Activated CD8-positive, alpha-beta memory T cell treated with anti-CD3 and anti-CD28 coated beads for 1 hour (primary cell): ENCODE measurements around the gene HGFAC.

Experiments used
- DNase-seq, 2 donors: peaks; one replicate each; pipeline ENCODE4 v3.0.0-alpha.2; 2020; ENCODE audit warnings: low read depth in 1 of 2; ENCODE audit errors: extremely low read depth in 1 of 2

The HGFAC gene

DNA sequence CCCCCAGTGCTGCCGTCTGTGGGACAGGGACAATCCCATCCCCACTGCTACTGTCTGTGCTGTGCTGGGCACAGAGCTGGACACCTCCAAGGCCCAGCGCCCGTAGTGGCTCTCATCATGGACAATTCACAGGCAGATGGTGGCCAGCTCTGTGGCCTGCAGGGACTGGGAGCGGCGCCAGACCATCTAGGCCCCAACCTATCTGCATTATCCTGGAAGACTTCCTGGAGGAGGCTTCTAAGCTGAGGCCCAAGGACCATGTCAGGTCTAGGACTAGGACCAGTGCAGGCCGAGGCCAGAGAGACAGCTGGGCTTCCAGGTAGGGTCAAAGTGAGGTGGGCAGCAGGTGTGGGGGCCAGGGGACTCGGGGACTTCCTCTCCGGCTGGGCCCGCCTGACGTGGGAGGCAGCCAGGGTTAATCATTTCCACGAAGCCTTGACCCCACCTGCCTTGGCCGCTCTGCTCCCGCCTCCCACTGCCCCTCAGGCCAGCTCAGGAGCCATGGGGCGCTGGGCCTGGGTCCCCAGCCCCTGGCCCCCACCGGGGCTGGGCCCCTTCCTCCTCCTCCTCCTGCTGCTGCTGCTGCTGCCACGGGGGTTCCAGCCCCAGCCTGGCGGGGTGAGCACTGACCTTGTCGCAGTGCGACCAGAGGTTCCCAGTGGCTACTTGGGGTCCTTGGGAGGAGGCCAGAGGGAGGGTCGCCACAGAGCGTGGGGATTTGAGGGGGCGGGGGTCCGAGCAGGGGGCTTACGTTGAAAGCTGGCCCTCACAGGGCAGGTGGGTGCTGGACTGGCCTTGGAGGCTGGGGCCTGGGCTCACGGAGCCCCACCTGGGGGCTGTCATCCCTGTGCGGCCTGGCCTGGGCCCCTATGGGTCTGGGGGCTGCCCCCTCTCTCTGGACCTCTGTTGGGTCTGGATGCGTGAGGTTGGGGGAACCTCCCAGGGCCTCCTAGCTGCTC lies at the start of gene HGFAC:
Gene HGFAC, plus strand, starts transcription at position 468 of the 959 bp plus-strand sequence. Its CDS starts 34 bp downstream, at position 502.
- DNase-seq, result no peak

DNA sequence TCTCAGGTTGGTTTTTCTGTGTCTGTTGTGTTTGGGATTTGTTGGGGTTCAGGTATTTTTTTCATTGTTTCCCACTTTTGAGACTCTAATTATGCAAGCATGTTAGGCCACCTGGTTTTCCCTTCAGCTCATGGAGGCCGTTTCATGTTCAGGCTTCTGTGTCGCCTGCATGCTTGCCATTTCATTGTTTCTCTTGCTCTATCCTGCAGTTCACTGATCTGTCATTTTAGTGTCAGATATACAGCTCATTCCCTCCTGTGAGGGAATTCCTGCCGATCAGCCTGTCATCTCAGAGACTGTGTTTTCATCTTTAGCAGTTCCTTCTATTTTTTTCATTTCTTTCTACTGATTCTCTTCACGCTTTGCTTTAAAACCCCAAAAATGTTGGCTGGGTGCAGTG lies 49.4 kb upstream of the HGFAC start:
- DNase-seq, result no peak

DNA sequence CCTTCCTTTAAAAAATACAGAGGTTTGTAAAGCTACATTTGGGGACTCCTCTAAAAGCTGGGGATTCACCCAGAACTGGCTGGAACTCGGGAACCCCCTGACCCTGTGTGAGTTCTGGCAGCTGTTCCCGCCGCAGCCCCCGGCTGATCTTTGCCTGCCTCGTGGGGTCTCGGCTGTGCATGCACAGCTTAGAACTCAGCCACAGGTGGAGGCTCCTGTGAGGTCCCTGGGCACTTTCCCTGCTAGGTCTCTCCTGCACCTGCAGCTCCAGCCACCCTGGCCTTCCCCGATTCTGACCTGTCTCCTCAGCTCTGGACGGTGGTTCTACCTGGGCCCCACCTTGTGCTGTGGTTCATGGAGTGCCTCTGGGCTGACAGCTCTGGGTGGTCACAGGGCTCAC lies 48.6 kb upstream of the HGFAC start:
- DNase-seq, result no peak

DNA sequence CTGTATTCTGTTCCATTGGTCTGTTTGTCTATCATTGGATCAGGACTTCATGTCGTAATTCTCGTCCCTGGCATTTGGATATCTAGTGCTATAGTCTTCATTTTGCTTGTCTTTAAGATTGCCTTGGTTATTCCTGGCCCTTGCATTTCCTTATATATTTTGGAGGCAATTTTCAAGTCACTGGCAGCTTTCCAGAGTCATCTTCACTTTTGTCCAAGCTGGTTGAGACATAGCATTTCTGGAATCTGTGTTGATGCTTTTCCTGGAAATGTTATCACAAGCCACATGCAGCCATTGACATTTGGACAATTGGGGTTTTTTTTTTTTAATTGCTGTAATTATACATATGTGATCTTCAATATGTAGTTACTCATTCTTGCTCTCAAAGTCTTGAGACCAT lies 45.2 kb upstream of the HGFAC start:
- DNase-seq, result no peak

DNA sequence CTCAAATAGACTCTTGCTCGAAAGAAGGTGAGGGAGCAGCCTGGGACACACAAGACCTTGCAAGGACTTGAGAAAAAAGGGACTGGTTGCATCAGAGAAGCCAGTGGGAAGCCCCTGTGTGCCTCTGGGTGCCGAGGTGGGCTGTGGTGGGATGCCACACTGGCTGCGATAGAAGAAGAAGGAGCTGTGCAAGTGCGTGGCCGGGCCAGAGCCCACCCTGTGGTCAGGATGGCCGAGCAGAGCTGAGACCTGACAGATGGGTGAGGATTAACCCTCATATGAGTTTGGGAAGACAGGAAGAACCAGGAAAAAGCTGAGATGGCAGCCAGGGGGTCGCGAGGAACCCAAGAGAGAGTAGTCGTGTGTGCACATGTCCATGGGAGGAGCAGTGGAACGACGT lies 44.6 kb upstream of the HGFAC start:
- no peak for DNase-seq

DNA sequence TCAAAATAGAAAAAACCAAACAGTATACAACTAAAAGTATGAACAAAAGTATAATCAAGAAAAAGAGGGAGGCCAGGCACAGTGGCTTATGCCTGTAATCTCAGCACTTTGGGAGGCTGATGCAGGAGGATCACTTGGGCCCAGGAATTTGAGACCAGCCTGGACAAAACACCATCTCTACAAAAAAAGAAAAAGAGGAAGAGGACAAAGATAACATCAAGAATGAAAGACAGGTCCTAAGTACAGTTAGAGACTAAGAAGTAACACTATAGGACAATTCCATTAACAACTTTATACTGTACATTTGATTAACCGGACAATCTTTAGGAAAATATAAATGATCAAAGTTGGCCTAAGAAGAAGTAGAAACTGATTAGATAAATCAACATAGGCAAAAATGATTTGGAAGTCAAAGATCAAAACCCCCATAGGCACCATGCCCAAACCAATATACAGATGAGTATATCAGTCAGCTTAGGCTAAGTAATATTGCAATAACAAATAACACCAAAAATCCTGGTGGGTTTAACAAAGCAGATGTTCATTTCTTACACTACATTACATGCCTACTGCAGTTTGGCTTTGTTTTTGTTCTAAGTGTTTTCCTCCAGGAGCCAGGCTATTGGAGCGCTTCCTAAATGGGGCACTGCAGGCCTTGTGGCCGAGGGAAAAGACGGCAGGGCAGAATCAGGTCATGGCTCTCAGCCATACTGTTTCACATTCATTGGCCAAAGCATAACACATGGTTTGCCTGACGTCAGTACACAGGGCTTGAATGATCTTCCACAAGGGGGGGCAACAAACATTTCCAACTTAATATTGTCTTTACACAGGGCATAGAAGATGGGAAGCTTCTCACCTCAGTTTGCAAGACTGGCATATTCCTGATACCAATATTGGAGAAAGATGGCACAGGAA lies 42.2 kb upstream of the HGFAC start:
- DNase-seq, result no peak

DNA sequence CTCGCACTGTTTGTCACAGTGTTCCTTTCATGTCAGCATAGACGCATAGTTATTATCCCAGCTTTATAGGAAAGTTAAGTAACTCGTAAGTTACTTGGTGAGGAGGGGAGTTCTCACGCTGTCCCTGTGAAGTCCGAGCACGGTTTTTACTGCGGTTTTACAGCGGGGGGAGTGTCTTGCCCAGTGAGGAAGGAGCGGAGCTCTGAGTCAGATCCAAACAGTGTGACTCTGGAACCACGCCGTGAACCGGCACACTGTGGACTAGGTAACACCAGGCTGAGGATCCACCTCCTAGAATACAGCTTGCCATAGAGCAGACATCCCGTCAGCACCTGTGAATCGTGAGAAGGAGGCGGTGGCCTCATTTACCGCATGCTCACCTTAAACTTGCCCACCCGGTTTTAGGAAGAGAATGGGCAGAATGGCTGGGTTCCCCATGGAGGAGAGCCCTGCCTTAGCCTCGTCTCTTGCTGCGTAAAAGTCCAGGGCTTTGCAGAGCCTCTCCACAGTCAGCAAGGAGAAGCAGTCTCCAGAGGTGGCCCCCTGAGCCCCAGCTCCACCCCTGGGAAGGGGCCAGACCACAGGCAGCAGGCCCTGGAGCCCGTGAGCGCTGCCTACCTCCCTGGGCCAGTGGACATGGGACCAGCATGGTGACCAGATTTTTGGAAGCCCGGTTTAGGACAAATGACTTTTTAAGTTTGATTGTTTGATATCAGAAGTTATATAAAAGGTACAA lies 40.2 kb upstream of the HGFAC start:
- DNase-seq, result no peak

DNA sequence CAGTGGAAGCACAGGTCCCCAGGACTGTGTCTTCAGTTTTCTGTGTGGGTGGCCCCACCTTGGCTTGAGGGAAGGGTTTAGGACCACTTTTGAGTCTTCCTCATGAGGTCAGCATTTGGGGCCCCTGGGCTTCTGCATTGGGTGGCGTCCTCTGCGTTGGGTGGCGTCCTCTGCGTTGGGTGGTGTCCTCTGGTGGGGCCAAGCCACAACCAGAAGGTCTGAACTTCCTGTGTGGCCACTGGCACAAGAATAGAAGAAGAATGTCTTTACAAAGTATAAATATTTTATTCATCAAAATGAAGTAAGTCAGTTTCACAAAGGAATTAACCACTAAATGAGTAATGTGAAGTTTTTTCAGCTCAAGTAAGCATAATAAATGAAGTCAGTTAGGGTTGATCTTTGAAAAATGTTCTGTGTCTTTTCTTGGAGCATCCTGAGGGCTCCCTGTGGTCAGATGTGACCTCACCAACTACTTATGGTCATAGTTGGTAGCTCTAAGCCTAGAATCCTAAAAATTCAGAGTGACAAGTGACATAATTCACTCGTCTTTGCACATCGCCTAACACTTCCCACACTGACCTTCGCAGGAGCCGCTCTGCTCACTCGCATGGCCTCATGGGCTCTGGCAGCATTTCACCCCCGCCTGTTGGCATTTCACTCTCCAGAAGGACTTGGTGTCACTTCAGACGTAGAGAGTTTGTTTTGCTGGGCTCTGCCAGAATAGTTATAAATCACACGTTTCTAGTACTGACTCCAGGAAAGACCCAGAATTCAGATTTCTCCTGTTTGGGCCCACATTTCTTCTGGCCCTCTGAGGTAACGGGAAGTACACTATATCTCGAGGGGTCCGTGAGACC lies 39.0 kb upstream of the HGFAC start:
- DNase-seq, result no peak

DNA sequence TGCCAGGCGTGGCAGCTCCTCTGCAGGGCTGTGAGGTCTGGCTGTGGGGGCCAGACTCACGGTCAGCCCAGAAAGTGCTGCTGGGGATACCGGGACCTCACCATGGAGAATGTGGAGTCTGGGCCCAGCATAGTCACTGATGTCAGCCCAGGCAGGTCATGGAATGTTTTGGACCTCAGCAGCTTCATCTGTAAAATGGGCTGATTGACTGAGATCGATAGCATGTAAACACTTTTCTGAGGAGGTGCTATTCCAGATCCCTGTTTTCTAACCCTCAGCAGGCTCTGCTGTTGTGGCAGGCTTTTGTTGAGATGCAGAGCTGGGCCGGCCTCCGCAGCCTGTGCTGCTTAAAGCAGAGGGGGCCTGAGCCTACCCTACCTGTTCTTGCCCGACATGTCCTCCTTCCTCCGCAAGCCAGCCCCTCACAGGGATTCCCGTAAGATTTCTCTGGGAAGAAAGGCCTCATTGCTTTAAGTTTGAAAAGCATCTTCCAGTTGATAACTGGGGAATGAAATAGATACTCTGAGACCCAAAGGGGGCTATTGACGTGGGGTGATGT lies 38.3 kb upstream of the HGFAC start:
- DNase-seq, result no peak

DNA sequence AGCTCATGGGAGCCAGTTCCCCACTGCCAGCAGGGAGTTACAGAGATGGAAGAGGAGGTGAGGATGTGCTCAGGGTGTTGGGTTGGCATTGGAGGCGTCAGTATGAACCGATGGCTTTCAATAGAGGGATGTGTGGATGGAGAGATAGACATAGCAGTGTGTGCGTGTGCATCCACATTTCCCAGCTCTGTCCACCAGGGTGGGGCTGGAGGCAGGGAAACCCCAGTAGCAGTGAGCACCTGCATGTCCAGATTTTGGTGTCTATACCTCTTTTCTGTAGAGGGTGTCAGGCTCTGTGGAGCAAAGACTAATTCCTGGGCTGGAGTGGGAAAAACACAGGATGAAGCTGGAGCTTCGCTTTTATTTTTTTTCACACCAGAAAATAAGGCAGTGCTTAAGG lies 37.2 kb upstream of the HGFAC start:
- DNase-seq, result no peak

DNA sequence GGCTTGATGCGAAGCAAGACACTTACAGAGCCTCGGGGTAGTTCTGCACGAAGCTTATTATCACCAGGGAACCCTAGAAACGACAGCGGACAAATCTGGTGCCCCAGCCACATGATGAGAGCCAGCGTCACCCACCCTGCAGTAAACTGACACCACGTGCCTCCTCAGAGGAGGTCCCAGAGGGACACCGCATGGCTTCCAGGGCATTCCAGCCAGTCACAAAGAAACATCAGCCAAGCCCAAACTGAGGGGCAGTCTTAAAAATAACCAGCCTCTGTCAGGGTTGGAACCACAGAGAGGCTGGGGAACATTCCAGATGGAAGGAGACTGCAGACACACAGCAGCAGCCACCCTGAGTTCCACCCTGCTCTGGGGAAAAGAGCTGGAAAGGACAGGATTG lies 36.6 kb upstream of the HGFAC start:
- no peak for DNase-seq

DNA sequence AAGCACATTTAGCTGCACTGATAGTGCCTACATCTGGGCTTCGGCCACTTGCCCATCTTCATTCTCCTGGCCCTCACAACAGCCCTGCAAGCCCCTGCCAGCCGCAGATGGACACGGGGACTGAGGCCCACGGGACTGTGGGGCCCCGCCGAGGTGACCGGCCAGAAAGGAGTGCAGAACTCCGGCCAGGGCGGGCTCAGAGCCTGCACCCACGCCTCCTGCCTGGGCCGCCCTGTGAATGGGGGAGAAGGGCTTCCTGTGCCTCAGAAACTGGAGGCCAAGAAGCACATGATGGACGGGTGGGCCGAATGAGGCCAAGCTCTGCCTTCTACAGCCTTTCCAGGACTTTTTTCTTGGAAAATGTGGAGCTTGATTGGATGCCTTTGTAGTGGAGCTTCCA lies 35.7 kb upstream of the HGFAC start:
- no peak for DNase-seq

DNA sequence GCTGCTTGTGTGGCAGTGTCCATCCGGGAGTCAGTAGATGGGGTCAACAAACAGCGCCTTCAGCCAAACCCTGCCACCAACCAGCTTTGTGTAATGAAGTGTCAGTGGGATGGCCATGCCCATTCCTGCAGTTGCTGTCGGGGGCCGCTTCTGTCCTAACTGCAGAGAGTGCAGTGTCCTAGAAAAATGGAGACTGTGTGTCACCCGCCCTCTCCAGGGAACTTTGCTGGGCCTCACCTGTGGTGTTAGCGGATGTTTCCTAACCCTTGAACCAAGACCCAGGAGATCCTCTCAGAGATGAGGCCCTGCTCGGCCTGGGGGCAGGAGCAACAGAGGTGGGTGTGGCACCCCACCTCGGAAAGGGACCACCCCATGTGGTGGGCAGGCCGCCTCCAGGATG lies 35.3 kb upstream of the HGFAC start:
- DNase-seq, result no peak

DNA sequence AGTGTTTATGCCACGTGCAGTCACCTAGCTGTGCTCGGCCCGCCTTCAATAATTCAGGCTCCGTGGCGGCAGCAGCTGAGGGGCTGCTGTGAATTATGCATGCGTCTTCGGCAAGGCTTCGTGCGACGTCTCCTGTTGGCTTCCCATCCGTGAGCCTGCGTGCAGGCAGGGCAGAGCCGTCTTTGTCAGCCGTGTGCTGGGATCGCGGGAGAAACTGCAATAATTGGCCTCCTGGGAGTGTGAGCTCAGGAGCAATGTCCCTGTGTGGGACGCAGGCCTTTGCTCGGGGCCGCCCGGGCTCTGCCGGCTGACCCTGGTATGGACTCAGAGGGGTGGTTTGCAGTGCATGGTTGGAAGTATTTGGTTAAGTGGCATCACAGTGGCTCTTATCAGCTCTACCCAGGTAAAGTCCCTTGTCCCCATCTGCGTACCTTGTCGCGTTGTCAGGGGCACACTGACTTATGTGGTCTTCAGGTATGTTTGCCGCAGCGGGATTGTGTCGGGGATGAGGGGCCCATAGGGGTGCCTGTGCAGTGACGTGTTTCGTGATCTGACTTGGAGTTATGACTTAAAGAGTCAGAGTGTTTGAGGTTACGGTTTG lies 34.5 kb upstream of the HGFAC start:
- no peak for DNase-seq

DNA sequence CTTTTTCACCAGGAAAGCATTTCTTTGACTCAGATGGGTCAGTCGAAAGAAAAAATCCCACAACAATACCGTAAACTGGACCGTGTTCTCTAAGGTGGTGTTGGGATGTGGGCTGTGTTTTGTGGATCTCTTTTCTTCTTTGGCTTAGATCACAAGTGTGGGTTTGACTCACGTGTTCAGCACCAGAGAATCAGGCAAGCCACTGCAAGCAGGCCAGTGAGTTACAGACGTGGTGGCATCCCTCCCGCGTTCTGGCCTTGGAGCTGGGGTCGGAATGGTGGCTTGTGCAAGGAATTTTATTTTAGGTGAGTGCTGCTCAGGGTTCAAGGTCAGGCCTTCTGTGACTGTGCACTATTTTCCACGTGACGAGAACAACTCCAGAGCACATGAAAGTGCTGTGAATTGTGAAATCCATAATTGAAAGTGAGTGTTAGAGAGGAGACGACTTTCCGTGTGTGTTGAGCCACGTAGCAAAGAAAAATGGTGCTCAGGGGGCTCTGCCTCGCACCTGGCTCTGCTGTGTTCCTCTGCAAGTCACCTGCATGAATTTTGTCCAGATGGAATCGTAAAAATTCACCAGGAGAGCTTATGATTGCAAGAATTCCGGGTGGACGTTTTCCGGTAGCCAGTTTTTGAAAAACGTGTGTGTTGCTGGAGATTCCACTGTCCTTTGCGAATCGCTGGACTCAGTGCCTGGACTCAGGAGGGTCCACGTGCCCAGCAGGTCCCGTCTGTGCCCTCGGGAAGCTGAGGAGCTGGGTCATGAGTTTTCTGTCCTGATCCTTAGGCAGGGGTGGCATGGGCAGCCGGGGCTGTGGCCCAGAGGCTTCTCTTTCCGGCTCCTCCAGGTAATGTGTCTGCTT lies 33.6 kb upstream of the HGFAC start:
- DNase-seq, result no peak

DNA sequence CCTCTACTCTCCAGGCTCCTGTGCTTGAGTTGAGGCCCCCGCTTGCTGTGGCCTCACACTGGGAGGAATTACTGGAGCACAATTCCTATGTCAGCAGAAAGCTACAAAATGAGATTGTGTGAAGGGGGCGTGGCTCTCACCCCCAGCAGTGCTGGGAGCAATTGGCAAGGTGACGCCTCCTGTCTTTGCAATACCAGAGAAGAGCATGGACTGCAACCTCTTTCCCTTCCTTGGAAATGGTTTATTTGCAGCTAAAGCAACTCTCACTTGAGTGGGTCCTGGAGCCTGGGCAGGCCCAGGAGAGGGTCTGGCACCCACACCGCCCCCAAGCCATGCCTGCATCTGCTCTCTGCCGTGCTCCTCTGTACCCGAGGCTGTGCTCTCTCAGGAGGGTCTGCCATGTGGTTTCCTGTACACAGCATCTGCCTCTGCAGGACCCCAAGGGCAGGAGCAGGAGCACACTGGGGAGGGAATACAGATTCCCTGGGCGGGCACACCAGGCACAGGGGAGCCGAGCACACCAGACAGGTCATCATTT lies 32.9 kb upstream of the HGFAC start:
- no peak for DNase-seq

DNA sequence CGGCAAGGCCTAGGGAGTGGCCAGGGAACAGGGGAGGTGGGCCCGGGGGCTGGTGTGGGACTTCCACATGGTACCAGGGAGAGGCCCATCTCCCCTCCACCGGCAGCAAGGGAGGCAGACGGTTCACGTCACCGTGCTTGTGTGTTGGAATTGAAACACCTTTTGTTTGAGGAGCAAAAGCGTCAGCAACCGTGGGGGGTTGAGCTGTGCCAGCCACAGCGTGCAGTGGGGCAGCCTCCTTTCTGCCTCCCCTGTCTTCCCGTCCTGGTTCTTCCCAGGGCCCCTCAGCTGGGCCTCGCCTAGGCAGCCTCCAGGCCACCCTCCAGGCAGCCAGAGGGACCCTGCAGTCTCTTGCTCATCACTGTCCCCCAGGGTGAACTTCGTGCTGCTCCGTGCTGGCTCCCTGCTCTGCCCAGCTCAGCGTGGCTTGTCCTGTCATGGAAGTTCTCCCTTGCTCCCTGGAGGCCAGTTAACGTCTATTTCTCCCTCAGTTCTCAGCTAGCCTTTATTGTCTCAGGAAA lies 32.1 kb upstream of the HGFAC start:
- DNase-seq, result no peak
